MM.1S (cell line): Measurements from ENCODE around the gene CAV3.

Source experiments
- DNase-seq: peaks from one replicate; pipeline ENCODE4 v3.0.0-alpha.2; 2015
- H2AFZ ChIP-seq: fragments of 300-600 bp; sonication (generic); 2 replicates; pipeline ENCODE4 v1.6.0; 2016; ENCODE audit warnings: antibody characterized with exemption, low read length
- H3F3A ChIP-seq: fragments of 300-600 bp; sonication (generic); 2 replicates; pipeline ENCODE4 v1.6.1; 2016; ENCODE audit warnings: mild to moderate bottlenecking, antibody characterized with exemption, low read length, moderate library complexity, mixed read lengths; ENCODE audit not compliant: insufficient read depth
- H3K27ac ChIP-seq: fragments of 300-600 bp; sonication (generic); 2 replicates; pipeline ENCODE4 v1.5.1; 2016; ENCODE audit warnings: mild to moderate bottlenecking, low read length
- H3K27me3 ChIP-seq: fragments of 300-600 bp; sonication (generic); replicated peaks from 2 replicates; pipeline ENCODE4 v1.6.0; 2016; ENCODE audit warnings: low read length; ENCODE audit not compliant: insufficient read depth
- H3K36me3 ChIP-seq: fragments of 300-600 bp; sonication (generic); replicated peaks from 2 replicates; pipeline ENCODE4 v1.6.1; 2016; ENCODE audit warnings: mild to moderate bottlenecking, low read length, mixed read lengths; ENCODE audit not compliant: insufficient read depth
- H3K4me1 ChIP-seq: fragments of 300-600 bp; sonication (generic); 2 replicates; pipeline ENCODE4 v1.6.1; 2016; ENCODE audit warnings: low read length, mixed read lengths
- H3K4me2 ChIP-seq: fragments of 300-600 bp; sonication (generic); 2 replicates; pipeline ENCODE4 v1.6.0; 2016; ENCODE audit warnings: low read depth, low read length
- H3K4me3 ChIP-seq: fragments of 300-600 bp; sonication (generic); 2 replicates; pipeline ENCODE4 v1.5.1; 2016; ENCODE audit warnings: low read length, mixed read lengths
- H3K79me2 ChIP-seq: fragments of 300-600 bp; sonication (generic); 2 replicates; pipeline ENCODE4 v1.6.1; 2016; ENCODE audit warnings: mixed run types, low read length, mixed read lengths
- H3K9ac ChIP-seq: fragments of 300-600 bp; sonication (generic); 2 replicates; pipeline ENCODE4 v1.6.1; 2016; ENCODE audit warnings: low read length, mixed read lengths
- H3K9me2 ChIP-seq: fragments of 300-600 bp; sonication (generic); replicated peaks from 2 replicates; pipeline ENCODE4 v1.6.1; 2016; ENCODE audit warnings: mild to moderate bottlenecking, low read length, mixed read lengths; ENCODE audit not compliant: insufficient read depth
- H3K9me3 ChIP-seq: fragments of 300-600 bp; sonication (generic); replicated peaks from 2 replicates; pipeline ENCODE4 v1.6.1; 2016; ENCODE audit warnings: mild to moderate bottlenecking, low read length, mixed read lengths; ENCODE audit not compliant: insufficient read depth
- H4K20me1 ChIP-seq: fragments of 300-600 bp; sonication (generic); 2 replicates; pipeline ENCODE4 v1.6.1; 2016; ENCODE audit warnings: mild to moderate bottlenecking, low read length, moderate library complexity, mixed read lengths; ENCODE audit not compliant: insufficient read depth
- EZH2 ChIP-seq: fragments of 300-600 bp; sonication (generic); optimal IDR thresholded peaks from 2 replicates; pipeline ENCODE3; 2017; ENCODE audit warnings: low read depth, mild to moderate bottlenecking, antibody characterized with exemption, low read length, mixed read lengths
- EZH2phosphoT487 ChIP-seq: fragments of 300-600 bp; sonication (generic); IDR thresholded peaks from 2 replicates; pipeline ENCODE4 v1.6.1; 2018; ENCODE audit warnings: antibody characterized with exemption, low read length
- TF ChIP-seq, protein P1 (sequence below): fragments of 300-600 bp; sonication (generic); IDR thresholded peaks from 2 replicates; pipeline ENCODE4 v1.5.1; 2016; ENCODE audit warnings: antibody characterized with exemption, low read length, mixed read lengths

CAV3 gene

DNA sequence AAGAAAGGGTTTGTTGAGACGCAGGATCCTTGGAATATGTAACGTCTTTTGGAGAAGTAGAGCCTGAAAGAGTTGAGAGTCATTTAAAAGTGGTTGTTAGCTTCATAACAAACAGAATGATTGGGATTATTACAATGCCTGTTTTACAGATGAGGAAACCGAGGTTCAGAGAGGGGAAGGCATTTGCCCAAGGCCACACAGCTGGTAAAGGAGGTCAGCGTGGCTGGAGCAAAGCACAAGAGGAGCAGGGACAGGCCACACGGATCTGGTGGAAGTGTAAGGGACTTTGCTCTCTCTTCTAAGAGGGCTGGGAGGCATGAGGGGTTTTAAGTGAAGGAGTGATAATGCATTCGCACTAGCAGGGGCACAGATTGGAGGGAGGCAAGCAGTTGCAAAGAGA, 42.0 kb downstream of the CAV3 start:
- Histone ChIP-seq H3K27me3 (no peaks in the 10 kb centered on the region), H3K9me2 (no peaks in the 10 kb centered on the region), H2AFZ (no peak overlapping the region), H3K27ac (no peak overlapping the region), H3F3A (no peaks in the 10 kb centered on the region), H3K36me3 (no peaks in the 10 kb centered on the region), H3K4me1 (no peaks in the 10 kb centered on the region), H3K9ac (no peak overlapping the region), H3K79me2 (no peaks in the 10 kb centered on the region), H3K4me2 (no peak overlapping the region), H3K4me3 (no peak overlapping the region), H3K9me3 (no peaks in the 10 kb centered on the region), H4K20me1 (no peaks in the 10 kb centered on the region)
- DNase-seq: no peak
- no peak for TF ChIP-seq EZH2phosphoT487
- no peak for TF ChIP-seq EZH2
- TF ChIP-seq, protein P1, sequence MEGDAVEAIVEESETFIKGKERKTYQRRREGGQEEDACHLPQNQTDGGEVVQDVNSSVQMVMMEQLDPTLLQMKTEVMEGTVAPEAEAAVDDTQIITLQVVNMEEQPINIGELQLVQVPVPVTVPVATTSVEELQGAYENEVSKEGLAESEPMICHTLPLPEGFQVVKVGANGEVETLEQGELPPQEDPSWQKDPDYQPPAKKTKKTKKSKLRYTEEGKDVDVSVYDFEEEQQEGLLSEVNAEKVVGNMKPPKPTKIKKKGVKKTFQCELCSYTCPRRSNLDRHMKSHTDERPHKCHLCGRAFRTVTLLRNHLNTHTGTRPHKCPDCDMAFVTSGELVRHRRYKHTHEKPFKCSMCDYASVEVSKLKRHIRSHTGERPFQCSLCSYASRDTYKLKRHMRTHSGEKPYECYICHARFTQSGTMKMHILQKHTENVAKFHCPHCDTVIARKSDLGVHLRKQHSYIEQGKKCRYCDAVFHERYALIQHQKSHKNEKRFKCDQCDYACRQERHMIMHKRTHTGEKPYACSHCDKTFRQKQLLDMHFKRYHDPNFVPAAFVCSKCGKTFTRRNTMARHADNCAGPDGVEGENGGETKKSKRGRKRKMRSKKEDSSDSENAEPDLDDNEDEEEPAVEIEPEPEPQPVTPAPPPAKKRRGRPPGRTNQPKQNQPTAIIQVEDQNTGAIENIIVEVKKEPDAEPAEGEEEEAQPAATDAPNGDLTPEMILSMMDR: no peak

DNA sequence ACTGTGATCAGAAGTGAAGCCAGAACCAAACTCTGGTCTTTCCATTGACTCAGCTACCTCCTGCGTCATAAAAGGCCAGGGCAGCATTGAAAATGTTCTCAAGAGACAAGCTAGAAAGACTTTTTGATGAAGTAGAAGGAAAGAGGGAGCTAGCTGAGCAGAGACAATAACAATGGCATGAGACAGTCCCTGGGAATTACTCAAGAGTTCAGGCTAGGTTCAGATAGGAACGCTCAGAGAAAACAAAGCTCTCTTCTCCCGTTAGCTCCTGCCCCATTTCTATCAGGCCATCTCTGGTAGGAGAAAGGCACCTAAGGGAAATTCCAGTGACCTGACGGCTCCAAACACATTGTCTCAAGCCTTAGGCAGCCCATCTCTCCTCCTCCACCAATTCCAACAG, 42.8 kb downstream of the CAV3 start:
- TF ChIP-seq EZH2phosphoT487 (no peak), EZH2 (no peak)
- TF ChIP-seq, protein P1: no peak
- Histone ChIP-seq H3K27me3 (no peaks in the 10 kb centered on the region), H3K4me2 (no peak overlapping the region), H3K9ac (no peak overlapping the region), H4K20me1 (no peaks in the 10 kb centered on the region), H3F3A (no peaks in the 10 kb centered on the region), H3K27ac (no peak overlapping the region), H3K4me1 (no peaks in the 10 kb centered on the region), H3K9me2 (no peaks in the 10 kb centered on the region), H3K36me3 (no peaks in the 10 kb centered on the region), H2AFZ (no peak overlapping the region), H3K9me3 (no peaks in the 10 kb centered on the region), H3K4me3 (no peak overlapping the region), H3K79me2 (no peaks in the 10 kb centered on the region)
- no peak for DNase-seq

DNA sequence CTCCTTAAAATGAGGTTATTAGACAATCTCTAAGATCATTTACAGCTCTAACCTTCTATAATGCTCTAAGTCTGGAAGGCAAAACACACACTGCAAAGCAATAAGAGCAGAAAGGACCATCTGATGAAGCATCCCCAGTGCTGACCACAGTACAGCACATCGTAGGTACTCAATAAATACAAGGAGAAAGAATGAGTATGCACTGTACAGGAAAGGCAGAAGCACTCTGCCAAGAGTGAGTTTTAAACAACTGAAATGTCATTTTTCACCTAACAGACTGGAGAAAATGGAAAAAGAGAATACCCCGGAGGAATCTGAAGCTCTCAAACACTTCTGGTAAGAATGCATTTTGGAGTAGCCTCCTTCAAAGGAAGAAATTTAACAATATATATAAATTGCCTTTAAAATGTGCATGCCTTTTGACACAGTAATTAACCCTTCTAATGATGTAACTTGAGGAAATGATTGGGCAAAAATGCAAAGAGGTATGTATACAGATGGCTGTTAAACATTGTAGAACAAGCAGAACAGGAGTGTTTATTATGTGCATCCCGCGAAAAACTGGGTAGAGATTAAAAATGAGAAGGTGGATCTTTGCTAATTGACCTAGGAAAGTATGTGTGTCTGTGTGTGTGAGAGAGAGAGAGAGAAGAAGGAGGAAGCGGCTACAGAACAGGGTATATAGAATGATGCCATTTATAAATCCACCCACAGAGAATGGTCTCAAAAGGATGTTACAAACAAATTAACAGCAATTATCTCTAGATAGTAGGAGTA, 43.8 kb downstream of the CAV3 start:
- H2AFZ ChIP-seq: no peak overlapping the region
- H3K27ac ChIP-seq: no peak overlapping the region
- no peak for DNase-seq
- no peaks in the 10 kb centered on the region for H3F3A ChIP-seq
- no peaks in the 10 kb centered on the region for H3K79me2 ChIP-seq
- no peaks in the 10 kb centered on the region for H3K4me1 ChIP-seq
- no peaks in the 10 kb centered on the region for H4K20me1 ChIP-seq
- no peak overlapping the region for H3K9ac ChIP-seq
- TF ChIP-seq, protein P1: no peak
- TF ChIP-seq EZH2 (no peak), EZH2phosphoT487 (no peak)
- no peaks in the 10 kb centered on the region for H3K36me3 ChIP-seq
- H3K9me3 ChIP-seq: no peaks in the 10 kb centered on the region
- H3K4me2 ChIP-seq: no peak overlapping the region
- H3K9me2 ChIP-seq: no peaks in the 10 kb centered on the region
- no peak overlapping the region for H3K4me3 ChIP-seq
- H3K27me3 ChIP-seq: no peaks in the 10 kb centered on the region
